NCI-H146 (cell line): ENCODE measurements around the gene CDKL5.

Experiments used
- DNase-seq: peaks from one replicate; lab custom pipeline; 2025; lab: John Stamatoyannopoulos, UW

Gene CDKL5

GRCh38 chrX:18698737-18699650 lies 273.6 kb downstream of the CDKL5 start:
- no peak for DNase-seq

GRCh38 chrX:18701621-18702361 lies 276.4 kb downstream of the CDKL5 start:
- no peak for DNase-seq

GRCh38 chrX:18702362-18703195 lies 277.2 kb downstream of the CDKL5 start:
- DNase-seq, result no peak
